ENCODE results near the gene SLC37A3. TPM values are rescaled to one million over a fixed set of nuclear protein-coding genes. Genes with fewer than 3 reads are reported as not detected.

SLC37A3 gene
- total RNA-seq, 1 experiment from 2014 or later, result 52.7 TPM

DNA sequence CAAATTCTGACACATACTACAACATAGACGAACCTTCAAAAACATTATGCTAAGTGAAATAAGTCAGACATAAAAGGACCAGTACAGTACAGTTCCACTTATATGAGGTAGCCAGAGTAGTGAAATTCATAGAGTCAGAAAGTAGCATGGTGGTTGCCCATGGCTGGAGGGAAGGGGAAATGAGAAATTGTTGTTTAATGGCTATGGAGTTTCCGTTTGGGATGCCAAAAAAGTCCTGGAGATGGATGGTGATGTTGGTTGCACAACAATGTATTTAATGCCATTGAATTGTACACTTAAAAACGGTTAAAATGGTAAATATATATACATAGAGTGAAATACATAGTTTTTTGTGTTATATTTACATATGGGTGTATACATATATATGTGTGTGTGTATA is 2.1 kb upstream of the SLC37A3 start:
- H4K5ac ChIP-seq (ENCODE audit: insufficient read length, low read depth, low read length), result no peak overlapping the region
- no peak overlapping the region for H3K27ac ChIP-seq (ENCODE audit: insufficient read length, low read depth, low read length)
- H3K27me3 ChIP-seq (ENCODE audit: insufficient read depth, low read length), result no peaks in the 10 kb centered on the region
- no peak overlapping the region for H2BK20ac ChIP-seq (ENCODE audit: low read depth, low read length, poor library complexity, severe bottlenecking)
- no peak overlapping the region for H3K23ac ChIP-seq (ENCODE audit: insufficient read length, low read depth, low read length)
- H2BK5ac ChIP-seq (ENCODE audit: insufficient read length, low read length), result no peak overlapping the region
- no peak overlapping the region for H2AFZ ChIP-seq (ENCODE audit: low read length)
- no peaks in the 10 kb centered on the region for H3K79me1 ChIP-seq (ENCODE audit: insufficient read depth, low read depth, low read length, poor library complexity, severe bottlenecking)
- H3K56ac ChIP-seq (ENCODE audit: insufficient read length, low read depth, low read length), result no peak overlapping the region
- H4K91ac ChIP-seq (ENCODE audit: insufficient read length, low read depth, low read length), result no peak overlapping the region
- Mint-ChIP-seq H3K27me3 (ENCODE audit: low read depth) (no peaks in the 10 kb centered on the region), H3K36me3 (ENCODE audit: insufficient read depth in 1 of 3, low read depth in 3 of 3) (peaks cover 0 to 3% (median 0%) of the 10 kb centered on the region in 3 experiments; a peak in 2 of 7 replicates), H3K9me3 (no peaks in the 10 kb centered on the region; a peak in 1 of 5 replicates), H3K4me3 (no peak overlapping the region), H3K27ac (no peak overlapping the region), H3K4me1 (peaks cover 20 to 38% of the 10 kb centered on the region in 2 experiments)
- H3K9me3 ChIP-seq (ENCODE audit: control insufficient read depth, low read depth, low read length), result no peaks in the 10 kb centered on the region
- no peak overlapping the region for H3K4me2 ChIP-seq (ENCODE audit: insufficient read depth, insufficient read length, low read length)
- no peaks in the 10 kb centered on the region for H4K20me1 ChIP-seq (ENCODE audit: control insufficient read depth, insufficient read depth, insufficient read length)
- no peak overlapping the region for H2BK15ac ChIP-seq (ENCODE audit: low read depth, low read length)
- no peak overlapping the region for H3K9ac ChIP-seq (ENCODE audit: extremely low read depth, insufficient read length, low read length)
- WGBS (ENCODE audit: extremely low coverage, insufficient read length, low lambda C conversion rate), result no CpG with 5 or more reads among the region's 3 CpGs
- H3K18ac ChIP-seq (ENCODE audit: insufficient read length, low read depth, low read length), result no peak overlapping the region
- peaks cover 10% of the 10 kb centered on the region; the same call in 1 of the 2 replicates for H3K79me2 ChIP-seq (ENCODE audit: insufficient read depth, low read length)
- H4K8ac ChIP-seq (replicated peaks; ENCODE audit: insufficient read length, low read depth, low read length), result no peak overlapping the region
- no peak overlapping the region for H3K14ac ChIP-seq (ENCODE audit: insufficient read depth, low read length)
- DNase-seq, result no peak
- H3T11ph ChIP-seq (ENCODE audit: low read length), result no peak overlapping the region
- H3K23me2 ChIP-seq (ENCODE audit: insufficient read length, low read depth, low read length, poor library complexity, severe bottlenecking), result peaks cover 3% of the 10 kb centered on the region
- peaks cover 5% of the 10 kb centered on the region; the same call in 1 of the 2 replicates for H3K4me1 ChIP-seq (ENCODE audit: insufficient read depth, low read length)
- no peak overlapping the region for H2BK120ac ChIP-seq (ENCODE audit: low read depth, low read length, poor library complexity, severe bottlenecking)
- TF ChIP-seq, protein P1, sequence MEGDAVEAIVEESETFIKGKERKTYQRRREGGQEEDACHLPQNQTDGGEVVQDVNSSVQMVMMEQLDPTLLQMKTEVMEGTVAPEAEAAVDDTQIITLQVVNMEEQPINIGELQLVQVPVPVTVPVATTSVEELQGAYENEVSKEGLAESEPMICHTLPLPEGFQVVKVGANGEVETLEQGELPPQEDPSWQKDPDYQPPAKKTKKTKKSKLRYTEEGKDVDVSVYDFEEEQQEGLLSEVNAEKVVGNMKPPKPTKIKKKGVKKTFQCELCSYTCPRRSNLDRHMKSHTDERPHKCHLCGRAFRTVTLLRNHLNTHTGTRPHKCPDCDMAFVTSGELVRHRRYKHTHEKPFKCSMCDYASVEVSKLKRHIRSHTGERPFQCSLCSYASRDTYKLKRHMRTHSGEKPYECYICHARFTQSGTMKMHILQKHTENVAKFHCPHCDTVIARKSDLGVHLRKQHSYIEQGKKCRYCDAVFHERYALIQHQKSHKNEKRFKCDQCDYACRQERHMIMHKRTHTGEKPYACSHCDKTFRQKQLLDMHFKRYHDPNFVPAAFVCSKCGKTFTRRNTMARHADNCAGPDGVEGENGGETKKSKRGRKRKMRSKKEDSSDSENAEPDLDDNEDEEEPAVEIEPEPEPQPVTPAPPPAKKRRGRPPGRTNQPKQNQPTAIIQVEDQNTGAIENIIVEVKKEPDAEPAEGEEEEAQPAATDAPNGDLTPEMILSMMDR (conservative IDR thresholded peaks at IDR 0.05), result no peak
- H2AK5ac ChIP-seq (ENCODE audit: insufficient read length, low read length), result no peak overlapping the region
- H2BK12ac ChIP-seq (ENCODE audit: insufficient read length, low read depth, low read length), result no peak overlapping the region
- no peak overlapping the region for H3K4ac ChIP-seq (ENCODE audit: low read depth, low read length)

Measured in H9 (cell line).